Measurements from ENCODE around the gene KIAA0825. TPM values are rescaled to one million over a fixed set of nuclear protein-coding genes. Genes with fewer than 3 reads are reported as not detected.

Gene KIAA0825
- total RNA-seq, 1 donor from 2014 or later, result 2.2 TPM

DNA sequence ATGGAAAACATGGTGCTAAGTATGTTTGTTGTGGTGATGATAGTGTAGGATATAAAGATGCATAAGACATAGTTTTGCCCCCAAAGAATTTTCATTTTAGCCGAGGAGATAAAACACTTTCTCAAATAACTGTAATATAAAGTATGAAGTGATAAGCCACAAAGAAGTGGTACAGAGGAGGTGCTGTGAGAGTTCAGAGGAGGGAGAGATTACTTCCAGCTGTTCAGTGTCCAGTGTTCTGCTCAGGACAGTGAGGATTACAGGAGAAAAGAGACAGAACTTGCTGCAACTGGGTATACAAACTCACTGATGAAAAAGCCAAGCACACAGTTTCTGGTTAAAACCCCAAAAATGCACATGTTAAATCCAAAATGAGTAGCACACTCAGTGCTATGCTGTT lies 309.3 kb downstream of the KIAA0825 start:
- no peak for ATAC-seq

DNA sequence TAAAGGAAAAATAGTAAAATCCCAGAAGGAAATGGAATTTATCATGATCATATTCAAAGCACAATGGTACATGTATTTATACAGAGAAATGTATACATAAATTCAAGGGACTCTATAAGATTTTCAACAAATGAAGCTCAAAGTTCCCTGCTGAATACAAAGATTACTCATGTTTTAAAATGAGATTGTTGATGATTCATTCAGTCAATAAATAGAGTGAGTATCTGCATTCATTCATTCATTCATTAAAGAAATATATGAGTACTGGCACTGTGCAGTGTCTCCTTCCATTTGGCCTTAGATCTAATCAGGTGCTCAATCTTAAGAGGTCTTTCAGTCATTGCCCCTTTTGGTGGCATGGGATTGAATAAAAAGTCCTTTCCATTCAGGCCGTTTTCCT lies 310.0 kb downstream of the KIAA0825 start:
- no peak for ATAC-seq

DNA sequence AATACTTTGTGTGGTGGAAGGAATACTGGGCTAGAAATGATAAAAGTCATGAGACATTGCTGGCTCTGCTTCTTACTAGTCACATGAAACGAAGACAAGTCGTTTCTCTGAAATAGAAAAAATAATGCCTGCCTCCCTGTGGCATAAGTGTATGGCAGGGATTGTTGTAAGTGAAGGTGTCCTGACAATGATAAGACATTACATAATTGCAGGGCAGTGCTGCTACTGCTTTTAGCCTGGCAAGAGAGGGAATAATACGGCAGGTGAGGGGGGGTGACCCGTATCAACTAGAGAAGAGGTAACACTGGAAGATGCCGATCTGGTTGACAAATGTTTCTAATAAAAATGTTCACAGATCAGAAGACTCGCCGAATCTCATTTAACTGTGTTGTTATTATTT lies 314.3 kb downstream of the KIAA0825 start:
- ATAC-seq, result no peak

DNA sequence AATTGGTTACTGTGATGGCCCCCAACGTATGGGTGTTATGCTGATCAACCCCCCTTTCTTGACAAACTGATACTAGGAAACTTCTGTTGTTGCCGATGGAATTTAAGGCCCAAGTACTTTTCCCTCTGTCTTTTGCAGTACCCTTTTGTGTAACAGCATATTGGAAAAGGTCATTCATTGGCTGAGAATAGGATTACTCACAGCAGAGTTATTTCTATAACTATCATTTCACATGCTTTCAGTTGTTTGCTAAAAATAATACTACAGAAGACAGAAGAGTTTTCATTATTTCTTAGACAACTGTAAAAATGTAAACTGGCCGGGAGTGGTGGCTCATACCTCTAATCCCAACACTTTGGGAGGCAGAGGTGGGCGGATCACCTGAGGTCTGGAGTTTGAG lies 329.5 kb downstream of the KIAA0825 start:
- no peak for ATAC-seq

DNA sequence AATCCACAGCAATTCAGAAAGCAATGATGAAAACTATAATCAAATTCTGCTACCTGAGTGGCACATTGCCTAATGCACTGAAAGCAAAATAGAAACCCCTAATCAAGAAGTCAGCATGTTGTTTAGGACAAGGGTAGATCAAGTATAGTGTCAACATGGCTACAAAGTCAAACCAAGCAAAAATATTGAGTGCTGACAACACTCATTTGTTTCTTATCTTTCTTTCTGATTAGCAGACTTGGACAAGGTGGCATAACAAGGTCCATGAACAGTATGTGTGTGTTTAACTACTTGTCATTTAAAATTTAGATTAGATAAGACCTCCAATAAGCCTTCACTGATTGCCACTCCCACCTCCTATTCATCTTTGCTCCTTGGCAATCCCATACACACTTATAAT lies 332.4 kb downstream of the KIAA0825 start:
- no peak for ATAC-seq

DNA sequence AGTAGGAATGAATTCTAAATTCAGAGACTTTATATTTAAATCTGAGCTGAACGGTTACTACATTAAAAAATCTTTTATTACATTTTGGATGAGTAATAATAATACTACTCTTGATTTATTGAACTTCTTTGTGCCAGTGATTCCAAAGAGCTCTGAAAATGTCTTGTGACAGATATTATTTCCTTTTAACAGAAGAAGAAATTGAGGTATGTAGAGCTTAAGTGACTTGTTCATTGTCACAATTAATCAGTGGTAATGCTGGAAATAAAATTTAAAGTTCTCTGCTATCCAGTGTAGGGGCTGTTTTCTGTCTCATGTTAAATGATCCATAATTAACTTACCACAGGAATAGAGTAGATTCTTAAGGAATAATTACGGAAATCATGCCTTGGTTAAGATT lies 335.3 kb downstream of the KIAA0825 start:
- ATAC-seq, result no peak

DNA sequence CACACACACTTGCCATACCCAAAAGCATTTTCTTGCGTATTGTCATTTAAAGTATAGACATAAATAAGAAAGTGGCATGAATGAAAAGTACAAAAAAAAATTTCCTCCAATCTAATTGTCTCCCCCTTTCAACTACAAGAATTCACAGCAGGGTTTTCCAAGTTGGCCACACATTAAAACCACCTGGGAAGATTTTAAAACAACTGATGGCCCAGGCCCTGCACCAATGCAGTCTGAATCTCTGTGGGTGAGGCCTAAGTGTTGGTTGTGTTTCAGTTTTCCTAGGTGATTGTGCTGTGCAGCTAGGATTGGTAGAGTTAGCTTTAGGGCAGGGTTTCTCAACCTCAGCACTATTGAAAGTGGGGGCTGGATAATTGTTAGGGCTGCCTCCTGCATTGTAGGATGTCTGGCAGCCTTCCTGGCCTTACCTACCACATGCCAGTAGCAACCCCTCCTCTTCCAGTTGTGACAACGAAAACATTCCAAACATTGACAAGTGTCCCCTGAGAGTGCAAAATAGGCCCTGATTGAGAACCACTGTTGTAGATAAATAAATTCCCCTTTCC lies 337.1 kb downstream of the KIAA0825 start:
- no peak for ATAC-seq

DNA sequence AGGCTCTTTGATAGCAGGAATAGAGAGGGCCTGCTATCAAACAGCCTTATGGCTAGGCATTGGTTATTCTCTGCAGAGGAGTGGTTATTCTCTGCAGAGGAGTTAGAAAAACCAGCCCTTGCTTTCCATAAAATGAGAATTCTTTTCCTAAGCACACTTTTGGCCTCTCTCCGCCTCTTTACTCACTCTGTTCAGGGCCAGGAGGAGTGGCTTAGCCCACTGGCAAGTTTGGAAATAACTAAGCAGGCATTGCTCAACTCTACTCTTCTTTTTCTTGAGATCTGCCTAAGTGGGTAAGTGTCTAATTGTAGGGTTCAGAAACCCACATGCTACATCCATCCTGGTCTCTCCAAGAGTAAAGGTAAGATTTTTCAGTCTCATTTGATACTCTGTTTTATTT lies 341.7 kb downstream of the KIAA0825 start:
- no peak for ATAC-seq

DNA sequence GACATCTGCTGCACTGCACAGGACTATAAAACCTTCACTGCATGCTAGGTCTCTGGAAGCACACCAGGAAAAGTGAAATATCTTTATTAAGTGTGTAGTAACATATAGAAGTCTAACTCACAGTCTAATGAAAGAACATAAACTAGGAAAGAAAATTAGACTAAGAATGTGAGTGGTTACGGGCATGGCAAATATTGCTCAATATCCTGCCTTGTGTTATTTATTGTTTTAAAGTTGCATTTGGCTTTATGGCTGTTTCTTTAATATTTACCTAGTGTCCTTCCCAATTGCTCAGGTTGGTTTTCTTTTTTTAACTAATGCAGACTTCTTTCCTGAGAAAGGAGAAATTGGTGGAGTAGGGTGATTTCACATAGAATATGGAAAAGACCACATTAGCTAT lies 342.4 kb downstream of the KIAA0825 start:
- no peak for ATAC-seq

DNA sequence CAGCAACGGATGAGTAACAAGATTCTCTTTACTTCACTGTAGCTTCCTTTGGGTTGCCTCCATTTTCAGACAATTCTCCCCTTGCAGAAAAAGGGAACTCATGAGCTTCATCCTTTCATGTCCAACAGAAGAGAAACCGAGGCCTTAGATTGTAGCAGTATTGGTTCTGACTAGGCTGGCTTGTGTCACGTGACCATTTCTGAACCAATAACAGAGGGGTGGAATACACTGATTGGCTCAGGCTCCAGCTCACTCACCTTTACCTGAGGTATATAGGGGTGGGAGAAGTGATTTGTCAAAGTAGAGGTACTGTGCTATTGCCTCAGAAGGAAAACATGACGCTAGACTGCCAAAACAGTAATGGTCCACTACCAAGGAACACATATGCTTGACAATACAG lies 343.7 kb downstream of the KIAA0825 start:
- no peak for ATAC-seq

DNA sequence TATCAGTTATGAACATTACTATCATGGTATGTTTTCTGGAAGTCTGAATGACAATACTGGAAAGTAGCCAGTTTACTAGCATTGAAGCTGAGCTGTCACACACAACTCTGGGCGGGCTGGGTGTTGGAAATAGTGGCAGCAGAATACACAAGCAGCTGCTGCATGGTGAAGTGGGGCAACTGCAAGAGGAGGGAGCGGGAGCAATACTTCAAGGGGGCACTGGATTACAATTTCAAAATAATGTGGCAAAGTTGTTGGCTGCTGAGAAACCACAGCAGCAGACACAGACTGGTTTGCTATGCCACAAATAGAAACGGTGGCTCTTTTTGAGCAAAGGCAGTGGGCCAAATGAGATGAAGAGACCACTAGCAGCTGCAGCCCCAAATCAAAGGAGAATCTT lies 350.2 kb downstream of the KIAA0825 start:
- no peak for ATAC-seq

DNA sequence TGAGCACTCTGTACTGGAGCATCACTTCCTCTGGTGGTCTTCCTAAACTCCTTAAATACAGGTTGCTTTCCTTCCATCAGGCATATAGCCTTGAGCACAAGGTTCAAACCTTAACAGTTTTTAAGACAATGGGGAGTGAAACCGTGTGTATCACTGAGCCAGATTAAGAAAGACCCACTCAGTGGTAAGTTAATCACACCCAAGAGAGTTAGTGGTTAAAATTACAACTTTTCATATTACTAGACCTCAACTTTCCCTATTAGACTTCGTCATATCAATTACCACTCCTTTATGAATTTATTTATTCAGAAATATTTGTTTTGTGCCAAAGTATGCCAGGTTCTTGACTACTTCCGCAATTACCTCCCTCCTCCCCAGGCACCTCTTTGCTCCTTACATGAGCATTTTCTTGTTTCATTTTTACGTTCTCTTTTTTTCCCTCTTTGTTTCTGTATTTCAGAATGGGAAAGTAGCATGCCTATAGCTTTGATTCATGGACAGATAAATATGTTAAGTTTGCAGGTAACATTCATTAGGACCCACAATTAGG lies 351.0 kb downstream of the KIAA0825 start:
- ATAC-seq, result no peak

DNA sequence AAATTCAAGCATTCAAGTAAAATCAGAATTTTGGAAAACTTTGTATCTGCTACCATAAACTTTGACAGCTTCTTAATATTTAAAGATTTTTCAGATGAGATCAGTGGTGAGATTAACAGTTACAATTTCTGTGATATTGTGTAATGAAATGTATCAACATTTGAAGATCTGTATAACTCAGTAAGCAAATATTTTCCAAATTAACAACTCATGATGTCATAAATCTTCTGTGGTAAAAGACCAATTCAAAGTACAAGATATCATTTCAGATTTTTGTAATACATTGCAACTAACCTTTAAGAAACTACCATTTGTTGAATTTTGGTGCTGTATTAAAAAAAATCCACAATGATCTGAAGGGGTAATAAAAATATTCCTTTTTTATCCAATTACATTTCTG lies 352.2 kb downstream of the KIAA0825 start:
- ATAC-seq, result no peak

DNA sequence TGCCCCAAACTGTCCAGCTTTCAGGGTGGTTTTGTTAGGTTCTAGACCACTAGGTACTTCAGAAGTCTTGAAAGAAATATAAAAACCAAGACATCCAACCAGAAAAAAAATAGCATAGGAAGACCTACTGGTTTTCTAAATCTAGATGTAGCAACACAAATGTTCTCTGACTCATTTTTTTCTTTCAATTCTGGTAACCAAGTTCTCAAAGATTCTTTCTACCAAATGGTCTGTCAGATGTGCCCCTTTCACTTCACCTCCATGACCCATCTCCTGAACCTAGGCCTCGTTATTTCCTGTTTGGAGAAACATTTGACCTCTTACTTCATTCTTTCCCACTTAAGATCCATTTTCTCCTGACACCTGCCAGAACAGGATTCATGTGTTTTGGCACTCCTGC lies 355.3 kb downstream of the KIAA0825 start:
- no peak for ATAC-seq

DNA sequence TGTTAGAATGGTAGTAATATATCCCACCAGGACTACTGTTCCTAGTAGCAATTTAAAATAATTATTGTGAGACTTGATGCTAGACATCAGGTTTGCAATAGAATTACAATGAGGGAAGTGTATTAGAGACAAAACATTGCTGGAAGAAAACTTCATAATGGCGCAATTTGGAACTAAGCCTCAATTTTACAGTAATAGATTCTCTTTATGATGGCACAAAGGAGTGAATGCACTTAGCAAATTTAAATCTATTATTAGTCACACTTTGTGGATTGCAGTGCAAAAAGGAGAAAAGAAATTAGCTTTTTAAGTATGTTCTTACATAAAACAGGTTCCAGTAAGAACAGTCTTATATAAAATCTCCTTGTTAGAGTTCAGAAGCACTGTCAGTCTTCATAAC lies 358.3 kb downstream of the KIAA0825 start:
- no peak for ATAC-seq

DNA sequence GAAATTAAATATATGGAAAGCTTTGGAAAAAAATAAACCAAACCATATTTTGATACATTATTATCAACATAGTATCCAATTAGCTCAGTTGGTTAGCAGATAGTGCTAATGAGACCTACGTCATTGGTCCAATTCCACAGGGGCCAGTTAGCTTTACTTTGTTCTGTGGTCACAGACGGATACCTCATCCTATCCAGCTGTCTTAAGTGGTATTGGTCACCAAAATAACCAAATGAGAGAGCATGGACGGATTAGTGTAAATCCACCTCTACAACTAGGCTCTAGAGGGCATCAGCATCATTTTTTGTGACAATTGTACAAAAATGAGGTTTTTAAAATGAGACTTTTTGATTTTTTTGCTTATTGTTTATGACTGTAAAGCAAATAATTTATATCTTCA lies 364.2 kb downstream of the KIAA0825 start:
- ATAC-seq, result no peak

DNA sequence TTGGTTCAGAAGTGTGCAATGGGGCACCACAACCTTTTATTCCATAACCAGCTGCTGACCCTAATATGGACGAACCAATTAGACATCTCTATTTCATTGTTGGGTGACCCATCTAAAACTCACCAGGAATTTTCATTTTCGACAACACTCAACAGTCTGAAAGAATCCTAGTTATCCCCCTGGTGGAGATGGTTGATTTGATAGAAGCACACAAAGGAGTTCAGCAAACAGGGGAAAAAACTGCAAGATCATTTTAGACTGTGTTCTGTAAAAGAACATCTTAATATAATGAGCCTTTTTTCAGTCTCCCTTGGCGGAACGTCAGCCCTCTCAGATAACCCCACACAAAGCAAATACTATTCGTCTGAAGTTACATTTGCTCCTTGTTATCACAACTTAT lies 367.4 kb downstream of the KIAA0825 start:
- no peak for ATAC-seq

DNA sequence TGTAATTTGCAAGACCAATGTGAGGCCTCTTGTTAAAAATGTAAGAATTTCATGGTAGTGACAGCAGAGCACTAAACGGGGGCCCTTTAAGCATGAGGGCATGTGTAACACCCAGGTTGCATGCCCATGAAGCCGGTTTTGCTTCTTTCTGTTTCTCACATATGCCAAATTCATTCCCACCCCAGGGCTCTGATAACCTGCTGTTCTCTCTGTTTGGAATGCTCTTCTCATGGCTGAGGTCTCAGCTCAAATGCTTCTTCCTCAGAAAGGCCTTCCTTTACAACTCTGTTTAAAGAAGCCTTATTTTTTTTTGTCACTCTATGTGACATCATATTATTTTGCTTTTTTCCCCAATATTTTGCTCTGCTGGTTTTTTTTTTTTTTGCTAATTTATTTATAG lies 369.0 kb downstream of the KIAA0825 start:
- ATAC-seq, result no peak

DNA sequence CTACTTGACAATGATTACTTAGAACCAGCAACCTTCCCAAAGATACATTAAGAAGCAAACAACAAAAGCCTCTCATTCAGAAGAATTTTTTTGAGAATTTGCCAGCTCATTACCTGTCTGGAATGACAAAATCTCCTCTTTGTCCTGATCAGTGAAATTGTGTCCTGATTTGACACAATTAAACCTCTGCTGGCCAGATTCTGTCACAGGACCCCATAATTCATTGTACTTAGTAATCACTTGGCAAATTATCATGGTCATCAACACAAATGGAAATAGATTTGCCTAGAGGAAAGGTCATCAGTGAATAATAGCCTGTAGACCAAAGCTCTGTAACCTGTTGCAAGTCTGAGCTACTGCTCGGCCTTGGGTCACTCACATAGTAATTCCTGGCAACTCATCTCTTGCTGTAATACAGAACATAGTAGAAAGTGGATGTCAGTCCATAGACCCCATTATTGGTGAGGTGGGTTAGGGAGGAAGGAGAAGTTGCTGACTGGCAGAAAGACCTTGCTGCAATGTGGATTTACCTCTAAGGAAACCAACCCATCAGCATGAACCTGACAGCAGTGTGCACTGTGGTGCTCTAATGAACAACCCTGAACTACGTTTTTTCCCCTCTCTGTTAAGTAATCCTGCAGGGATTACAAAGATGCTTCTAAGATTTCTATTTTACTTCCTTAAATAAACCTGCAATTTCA lies 370.1 kb downstream of the KIAA0825 start:
- no peak for ATAC-seq

DNA sequence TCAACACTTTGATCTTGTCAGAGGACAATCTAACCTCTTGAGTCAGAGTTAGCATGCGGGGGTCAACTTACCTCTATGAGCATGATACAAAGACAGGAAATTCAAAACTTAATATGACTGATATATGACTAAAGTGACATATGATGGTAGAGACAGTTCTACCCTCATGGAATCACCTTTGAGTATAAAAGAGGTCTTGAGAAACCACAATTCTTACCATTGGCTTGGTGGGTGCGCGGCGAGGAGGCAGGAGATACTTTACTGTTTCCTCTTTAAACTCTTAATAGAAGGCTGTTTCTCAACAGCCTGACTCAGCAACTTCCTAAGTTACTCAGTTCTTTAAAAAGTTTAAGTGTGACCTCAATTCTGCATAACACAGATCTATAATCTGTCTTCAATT lies 372.8 kb downstream of the KIAA0825 start:
- ATAC-seq, result no peak

DNA sequence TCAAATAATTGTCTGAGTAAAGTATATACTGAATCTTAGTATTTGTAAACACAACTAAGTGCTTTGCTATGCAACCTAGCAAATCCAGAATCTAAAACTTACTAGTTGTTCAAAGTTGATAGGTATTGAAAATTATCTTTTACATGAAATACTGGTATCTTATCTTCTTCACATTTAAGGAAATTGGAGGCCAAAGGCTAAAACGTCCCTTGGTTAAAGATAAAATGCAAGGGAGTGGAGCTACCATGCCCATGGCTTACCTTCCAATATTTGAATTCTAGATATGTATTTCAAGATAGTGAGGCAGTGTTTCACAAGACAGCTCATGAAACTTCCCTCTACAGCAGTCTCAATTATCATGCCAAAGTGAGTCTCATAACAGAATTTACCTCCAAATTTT lies 373.5 kb downstream of the KIAA0825 start:
- ATAC-seq, result no peak

DNA sequence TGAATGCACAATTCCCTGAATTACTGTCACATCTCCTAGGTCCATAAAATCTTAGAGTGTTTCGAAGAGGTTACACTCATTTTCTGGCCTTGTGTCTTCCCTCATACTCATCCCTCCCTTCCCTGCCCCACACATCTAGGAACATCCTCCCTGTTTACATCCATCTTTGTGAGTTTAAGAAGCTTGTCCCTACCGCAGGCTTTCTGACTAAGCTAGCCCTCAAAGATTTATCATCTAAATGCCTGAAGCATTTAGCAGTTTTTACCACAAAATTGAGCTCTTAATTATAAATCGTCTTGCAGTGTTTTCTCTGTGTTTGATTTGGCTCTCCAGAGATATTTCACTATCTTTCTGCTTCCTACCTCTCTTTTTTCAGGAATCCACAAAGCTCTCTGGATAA lies 374.8 kb downstream of the KIAA0825 start:
- ATAC-seq, result no peak

DNA sequence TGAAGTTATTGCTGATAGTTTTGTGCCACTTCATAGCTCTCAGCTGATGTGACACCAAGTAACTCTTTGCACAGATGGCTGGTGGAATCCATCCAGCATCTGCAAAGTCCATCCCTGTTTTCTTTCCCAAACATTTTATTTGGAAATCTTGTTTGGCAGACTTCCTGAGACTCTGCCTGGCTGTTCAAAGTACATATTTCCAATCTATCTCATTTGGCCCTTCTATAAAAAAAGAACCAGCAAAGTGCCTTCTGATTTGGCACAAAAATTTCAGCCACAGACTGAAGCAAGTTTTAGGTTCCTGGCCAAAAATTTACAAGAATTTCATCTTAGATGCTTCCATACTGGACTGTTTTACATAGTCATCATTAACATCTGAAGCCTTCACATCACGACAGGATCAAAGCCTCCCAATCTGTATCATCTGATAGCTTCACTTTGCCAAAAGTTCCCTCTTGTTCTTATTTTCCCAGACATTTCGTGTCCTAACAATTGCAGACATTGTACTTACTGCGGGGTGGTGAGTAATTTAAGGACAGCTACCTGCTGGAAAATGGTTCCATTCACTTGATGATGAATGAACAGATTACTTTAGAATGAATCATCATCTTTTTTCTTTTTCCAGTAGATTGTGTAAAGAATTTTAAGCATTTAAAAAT lies 377.3 kb downstream of the KIAA0825 start:
- ATAC-seq, result no peak

DNA sequence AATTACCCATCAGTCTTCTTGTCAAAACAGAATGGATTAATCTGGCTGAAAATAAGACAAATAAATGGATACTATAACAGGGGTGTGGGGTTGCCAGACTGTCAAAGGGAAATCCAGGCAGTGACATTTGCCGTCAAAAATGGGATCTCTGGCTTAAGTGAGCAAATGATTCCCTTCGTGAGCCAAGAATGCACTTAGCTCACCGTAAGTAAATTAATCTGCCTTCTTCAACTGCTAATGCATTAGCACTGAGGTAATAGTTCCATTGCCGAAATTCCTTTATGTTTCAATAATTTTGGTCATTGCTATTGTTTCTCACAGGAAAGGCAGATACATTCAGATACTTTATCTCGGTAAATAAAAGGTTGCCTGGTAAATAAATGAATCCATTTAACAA lies 377.8 kb downstream of the KIAA0825 start:
- no peak for ATAC-seq
